ENCODE measurements around the gene UTP11. TPM values are rescaled to one million over a fixed set of nuclear protein-coding genes. Genes with fewer than 3 reads are reported as not detected.

Gene UTP11
- total RNA-seq, 2 experiments from 2014 or later: 40.1 to 43.8 TPM

DNA sequence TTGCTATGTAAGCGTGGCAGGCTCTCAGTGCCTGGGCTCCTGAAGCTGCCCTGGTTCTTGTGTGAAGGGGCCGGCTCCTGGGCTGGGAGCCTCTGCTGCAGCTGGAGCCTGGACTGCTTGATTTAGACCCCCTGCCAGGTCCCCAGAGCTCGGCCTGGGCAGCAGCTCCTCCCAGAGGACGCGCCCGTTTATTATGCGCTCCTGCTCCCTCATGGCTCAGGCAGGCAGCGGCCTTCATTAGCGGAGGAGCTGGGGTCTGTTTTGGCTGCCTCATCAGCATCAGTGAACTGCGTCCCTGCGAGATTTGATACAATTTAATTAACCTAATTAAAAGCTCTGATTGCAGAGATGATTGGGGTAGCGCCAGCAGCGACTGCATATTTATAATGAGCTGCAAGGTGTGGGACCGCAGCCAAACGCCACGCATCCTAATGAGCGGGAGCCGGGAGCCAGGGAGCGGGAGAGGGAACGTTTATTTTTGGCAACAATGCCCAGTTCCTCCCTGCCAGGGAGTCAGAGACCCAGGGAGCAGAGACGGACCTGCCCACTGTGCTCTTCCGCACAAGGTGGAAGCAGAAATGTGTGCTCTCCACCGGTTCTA, 16.6 kb downstream of the UTP11 start:
- Histone ChIP-seq H3K27ac (ENCODE audit: low read depth, low read length, poor library complexity, severe bottlenecking) (no peak overlapping the region), H3K9me2 (ENCODE audit: insufficient read depth, low read length) (no peaks in the 10 kb centered on the region), H3K4me2 (ENCODE audit: low read length) (no peak overlapping the region), H3K4me1 (ENCODE audit: insufficient read depth, low read length, poor library complexity, severe bottlenecking) (peaks cover 14% of the 10 kb centered on the region), H3K9me3 (ENCODE audit: low read length) (no peaks in the 10 kb centered on the region), H4K20me1 (ENCODE audit: insufficient read depth, low read length) (no peaks in the 10 kb centered on the region), H3K79me2 (ENCODE audit: insufficient read depth, low read depth, low read length) (no peaks in the 10 kb centered on the region), H3K4me3 (ENCODE audit: low read depth, low read length, poor library complexity, severe bottlenecking) (no peak overlapping the region), H2AFZ (ENCODE audit: low read length) (no peak overlapping the region), H3K36me3 (ENCODE audit: insufficient read depth, low read length) (peaks cover 19% of the 10 kb centered on the region)
- DNase-seq (ENCODE audit: low spot score): no peak
- CTCF ChIA-PET (ENCODE audit: unreplicated experiment): no interaction called here
- POLR2A ChIA-PET: no interaction called here
- BruUV-seq (replicated peaks): no TSS peak
- intact Hi-C loops (cut with micrococcal nuclease; ENCODE audit: unreplicated experiment): no loop called here
- TF ChIP-seq, protein P1, sequence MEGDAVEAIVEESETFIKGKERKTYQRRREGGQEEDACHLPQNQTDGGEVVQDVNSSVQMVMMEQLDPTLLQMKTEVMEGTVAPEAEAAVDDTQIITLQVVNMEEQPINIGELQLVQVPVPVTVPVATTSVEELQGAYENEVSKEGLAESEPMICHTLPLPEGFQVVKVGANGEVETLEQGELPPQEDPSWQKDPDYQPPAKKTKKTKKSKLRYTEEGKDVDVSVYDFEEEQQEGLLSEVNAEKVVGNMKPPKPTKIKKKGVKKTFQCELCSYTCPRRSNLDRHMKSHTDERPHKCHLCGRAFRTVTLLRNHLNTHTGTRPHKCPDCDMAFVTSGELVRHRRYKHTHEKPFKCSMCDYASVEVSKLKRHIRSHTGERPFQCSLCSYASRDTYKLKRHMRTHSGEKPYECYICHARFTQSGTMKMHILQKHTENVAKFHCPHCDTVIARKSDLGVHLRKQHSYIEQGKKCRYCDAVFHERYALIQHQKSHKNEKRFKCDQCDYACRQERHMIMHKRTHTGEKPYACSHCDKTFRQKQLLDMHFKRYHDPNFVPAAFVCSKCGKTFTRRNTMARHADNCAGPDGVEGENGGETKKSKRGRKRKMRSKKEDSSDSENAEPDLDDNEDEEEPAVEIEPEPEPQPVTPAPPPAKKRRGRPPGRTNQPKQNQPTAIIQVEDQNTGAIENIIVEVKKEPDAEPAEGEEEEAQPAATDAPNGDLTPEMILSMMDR (conservative IDR thresholded peaks at IDR 0.05; ENCODE audit: low read length): no peak
- no peak for TF ChIP-seq EZH2phosphoT487 (IDR thresholded peaks at IDR 0.05; ENCODE audit: borderline replicate concordance, low read depth, low read length)

DNA sequence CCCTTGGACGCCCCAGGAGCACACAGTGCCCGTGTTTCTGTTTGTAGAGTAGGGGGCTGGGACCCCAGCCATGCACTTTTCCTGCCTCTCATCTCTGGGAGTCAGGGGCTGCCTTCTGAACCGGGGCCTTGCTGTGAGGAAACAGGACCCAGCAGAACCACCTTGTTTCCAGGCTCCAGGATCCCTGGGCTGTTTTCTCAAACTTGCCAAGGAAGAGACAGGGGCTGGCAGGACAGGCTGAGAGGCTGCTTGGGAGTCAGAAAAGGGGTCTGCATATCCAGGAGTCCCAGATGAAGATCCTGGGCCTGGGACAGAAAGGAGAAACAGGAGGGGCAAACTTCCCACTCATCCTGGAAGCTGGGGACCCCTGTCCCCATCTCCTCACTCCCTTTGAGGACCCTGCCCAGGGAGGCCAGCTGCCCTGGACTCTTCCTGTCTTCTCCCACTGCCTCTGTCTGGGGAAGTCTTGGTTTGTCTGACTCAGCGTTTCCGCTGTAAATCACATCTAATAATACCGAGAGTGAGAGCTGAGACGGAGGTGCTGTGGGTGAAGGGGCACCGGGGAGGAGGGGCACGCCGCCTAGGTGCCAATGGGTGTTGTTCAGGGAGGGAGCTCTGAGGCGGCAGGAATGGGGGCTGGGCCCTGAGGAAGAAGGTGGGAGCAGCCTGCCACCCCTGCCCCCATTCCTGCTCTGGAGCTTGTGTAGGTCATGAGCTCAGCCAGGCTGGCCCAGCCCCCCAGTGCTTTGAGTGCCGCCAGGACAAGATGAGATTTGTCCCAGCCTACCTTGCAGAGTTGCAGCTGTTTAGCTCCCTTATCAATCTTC, 17.4 kb downstream of the UTP11 start:
- H2AFZ ChIP-seq (ENCODE audit: low read length): no peak overlapping the region
- H3K9me2 ChIP-seq (ENCODE audit: insufficient read depth, low read length): no peaks in the 10 kb centered on the region
- H4K20me1 ChIP-seq (ENCODE audit: insufficient read depth, low read length): no peaks in the 10 kb centered on the region
- H3K4me2 ChIP-seq (ENCODE audit: low read length): peak overlapping the region; percentile 34; the same call in 1 of the 2 replicates
- intact Hi-C loops (cut with micrococcal nuclease; ENCODE audit: unreplicated experiment): loop anchor here (10.0 kb wide), 1 partner anchor 805 kb away; no protein-coding TSS in a partner anchor
- peaks cover 15% of the 10 kb centered on the region for H3K36me3 ChIP-seq (ENCODE audit: insufficient read depth, low read length)
- H3K9me3 ChIP-seq (ENCODE audit: low read length): no peaks in the 10 kb centered on the region
- BruUV-seq (replicated peaks): no TSS peak
- no peak overlapping the region for H3K27ac ChIP-seq (ENCODE audit: low read depth, low read length, poor library complexity, severe bottlenecking)
- H3K4me1 ChIP-seq (ENCODE audit: insufficient read depth, low read length, poor library complexity, severe bottlenecking): peaks cover 14% of the 10 kb centered on the region
- ChIA-PET CTCF (ENCODE audit: unreplicated experiment) (no interaction called here), POLR2A (no interaction called here)
- no peak overlapping the region for H3K4me3 ChIP-seq (ENCODE audit: low read depth, low read length, poor library complexity, severe bottlenecking)
- peak; percentile 25 for DNase-seq (ENCODE audit: low spot score)
- TF ChIP-seq, protein P1 (conservative IDR thresholded peaks at IDR 0.05; ENCODE audit: low read length): no peak
- TF ChIP-seq EZH2phosphoT487 (IDR thresholded peaks at IDR 0.05; ENCODE audit: borderline replicate concordance, low read depth, low read length): no peak
- no peaks in the 10 kb centered on the region for H3K79me2 ChIP-seq (ENCODE audit: insufficient read depth, low read depth, low read length)

Data from OCI-LY7 (cell line).